Activated CD4-positive, alpha-beta memory T cell treated with anti-CD3 and anti-CD28 coated beads for 36 hours (primary cell): ENCODE data around the gene PGRMC2. TPM values are rescaled to one million over a fixed set of nuclear protein-coding genes. Genes with fewer than 3 reads are reported as not detected.

Experiments
- CTCF ChIA-PET: fragments of 350-600 bp; sonication (Branson Sonifier 250); formaldehyde crosslinking; loops from one replicate; lab custom pipeline; 2021; ENCODE audit warnings: antibody characterized with exemption, inconsistent platforms; lab: Charles Lee
- POLR2A ChIA-PET: fragments of 350-600 bp; sonication (Branson Sonifier 250); formaldehyde crosslinking; loops from one replicate; lab custom pipeline; 2021; ENCODE audit warnings: antibody characterized with exemption; lab: Charles Lee
- DNase-seq: peaks from one replicate; pipeline ENCODE4 v3.0.0-alpha.2; 2020
- H3K27ac Mint-ChIP-seq: one replicate; pipeline ENCODE4 v1.8.0; 2021; ENCODE audit warnings: mixed read lengths
- H3K27me3 Mint-ChIP-seq: one replicate; pipeline ENCODE4 v1.8.0; 2021; ENCODE audit warnings: mixed read lengths
- H3K36me3 Mint-ChIP-seq: one replicate; pipeline ENCODE4 v1.8.0; 2021; ENCODE audit warnings: mixed read lengths
- H3K4me1 Mint-ChIP-seq: one replicate; pipeline ENCODE4 v1.8.0; 2021; ENCODE audit warnings: low read depth, mixed read lengths
- H3K4me3 Mint-ChIP-seq: one replicate; pipeline ENCODE4 v1.8.0; 2021; ENCODE audit warnings: mild to moderate bottlenecking, mixed read lengths
- H3K9me3 Mint-ChIP-seq: one replicate; pipeline ENCODE4 v1.8.0; 2021; ENCODE audit warnings: mixed read lengths
- intact Hi-C: fragments of 100-400 bp; cut with micrococcal nuclease; formaldehyde crosslinking; loops from one replicate; pipeline ENCODE4 v1.15.1; 2023
- total RNA-seq, 2 experiments: library from RNA; stranded (reverse); gene quantifications; one replicate each; pipeline ENCODE4 v1.2.3, GENCODE V29; 2021

Gene PGRMC2
- total RNA-seq, 2 experiments from 2014 or later = 33.7 to 34.2 TPM

DNA sequence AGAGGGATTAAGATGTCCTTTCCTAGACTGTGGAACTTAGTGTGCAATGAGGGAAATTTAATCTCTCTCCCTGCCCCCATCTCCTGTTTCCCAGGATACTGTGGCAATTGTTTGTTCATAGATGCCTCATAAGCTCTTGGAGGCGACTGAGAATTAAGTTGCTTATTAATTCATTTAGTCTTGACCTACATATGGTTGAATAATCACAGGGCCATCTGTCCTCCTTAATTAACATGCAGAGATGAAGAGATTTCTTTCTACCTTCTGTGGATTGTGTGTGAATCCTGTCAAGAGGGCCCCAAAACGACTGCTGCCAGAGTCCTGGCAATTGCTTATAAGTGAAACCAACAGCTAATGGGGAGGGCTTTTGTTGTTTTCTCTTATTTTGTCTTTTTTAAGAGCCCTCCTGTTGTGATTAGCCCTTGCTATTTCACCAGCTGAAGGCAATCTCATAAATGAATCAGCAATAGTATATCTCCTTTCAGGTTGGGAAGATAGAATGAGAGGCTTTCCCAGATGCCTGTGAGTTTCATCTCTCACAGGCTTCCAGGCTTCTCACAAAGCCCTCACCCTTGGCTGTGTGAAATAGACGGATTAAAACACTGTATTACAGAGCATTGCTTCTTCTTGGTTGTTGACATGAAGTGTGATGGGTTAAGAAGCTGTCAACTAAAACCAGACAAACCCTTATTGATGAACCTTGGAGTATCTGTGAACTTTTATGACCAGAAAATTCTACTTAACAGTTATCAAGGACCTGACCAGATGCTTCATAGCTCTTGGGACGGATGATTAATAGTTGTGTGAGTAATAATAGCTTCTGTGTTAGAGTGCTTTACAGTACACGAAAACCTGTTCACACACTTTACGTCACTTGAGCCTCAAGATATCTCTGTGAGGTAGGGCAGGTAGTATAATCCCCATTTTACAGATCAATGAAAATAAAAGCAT is 58.5 kb downstream of the PGRMC2 start:
- Mint-ChIP-seq H3K4me3 (no peak overlapping the region), H3K4me1 (no peaks in the 10 kb centered on the region), H3K9me3 (no peaks in the 10 kb centered on the region), H3K27ac (no peak overlapping the region), H3K27me3 (no peaks in the 10 kb centered on the region), H3K36me3 (no peaks in the 10 kb centered on the region)
- DNase-seq = no peak
- ChIA-PET CTCF (interaction anchor here (1.1 kb wide), 1 partner anchor 346 kb away, joined by 3 read pairs; no protein-coding TSS in a partner anchor), POLR2A (no interaction called here)
- intact Hi-C loops = no loop called here

- Mint-ChIP-seq H3K27ac (no peak overlapping the region), H3K4me1 (no peaks in the 10 kb centered on the region)
- CTCF ChIA-PET = no interaction called here
Measured at GRCh38 chr4:128227991-128228571, 59.5 kb downstream of the PGRMC2 start.

DNA sequence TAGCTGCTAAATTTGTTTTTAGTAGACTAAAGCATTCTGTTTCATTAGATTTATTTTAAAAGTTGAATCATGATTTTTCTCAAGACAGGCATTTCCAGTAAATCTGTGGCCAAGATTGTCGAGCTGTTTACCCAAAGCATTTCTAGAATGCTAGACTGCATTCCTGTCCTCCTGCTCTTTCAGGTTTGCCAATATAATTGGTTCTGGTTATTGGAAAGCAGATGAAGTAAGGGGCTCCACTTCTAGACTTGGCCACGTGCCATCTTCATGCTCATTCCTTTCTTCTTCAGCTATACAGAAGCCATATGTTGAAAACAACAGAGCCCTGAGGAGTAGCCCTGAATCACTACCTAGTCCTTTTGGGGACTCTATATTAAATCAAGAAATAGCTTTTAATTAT is 62.5 kb downstream of the PGRMC2 start:
- Mint-ChIP-seq H3K9me3 (no peaks in the 10 kb centered on the region), H3K4me3 (no peak overlapping the region), H3K36me3 (no peaks in the 10 kb centered on the region), H3K27me3 (no peaks in the 10 kb centered on the region), H3K27ac (no peak overlapping the region), H3K4me1 (no peaks in the 10 kb centered on the region)
- ChIA-PET CTCF (interaction anchor here (0.6 kb wide), 1 partner anchor 34 kb away, joined by 3 read pairs; no protein-coding TSS in a partner anchor), POLR2A (no interaction called here)
- intact Hi-C loops = no loop called here
- no peak for DNase-seq

More at GRCh38 chr4:128227991-128228571, 59.5 kb downstream of the PGRMC2 start:
- DNase-seq = no peak
- Mint-ChIP-seq H3K36me3 (no peaks in the 10 kb centered on the region), H3K9me3 (no peaks in the 10 kb centered on the region), H3K27me3 (no peaks in the 10 kb centered on the region), H3K4me3 (no peak overlapping the region)
- intact Hi-C loops = no loop called here
- POLR2A ChIA-PET = no interaction called here

DNA sequence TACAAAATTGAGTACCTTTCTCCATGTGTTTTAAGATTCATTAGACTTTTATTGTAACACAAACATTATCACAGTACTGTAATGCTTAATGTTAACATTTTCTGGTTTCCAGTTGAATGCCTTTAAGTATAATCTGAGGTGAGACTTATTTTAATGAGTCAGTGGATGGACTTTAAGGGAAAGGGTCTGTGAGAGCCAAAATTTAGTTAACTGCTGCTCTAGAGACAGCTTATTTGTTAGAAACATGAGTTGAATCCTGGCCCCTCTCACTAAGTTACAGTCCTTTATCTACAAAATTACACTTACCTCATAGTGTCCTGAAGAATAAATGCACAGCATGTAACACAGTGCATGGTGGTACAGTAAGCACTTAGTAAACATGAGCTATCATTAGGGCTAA is 66.0 kb downstream of the PGRMC2 start:
- Mint-ChIP-seq H3K4me1 (no peaks in the 10 kb centered on the region), H3K36me3 (no peaks in the 10 kb centered on the region), H3K27ac (no peak overlapping the region), H3K9me3 (no peaks in the 10 kb centered on the region), H3K4me3 (no peak overlapping the region), H3K27me3 (no peaks in the 10 kb centered on the region)
- ChIA-PET CTCF (no interaction called here), POLR2A (no interaction called here)
- DNase-seq = no peak
- intact Hi-C loops = no loop called here

GRCh38 chr4:128220286-128221235 is 67.1 kb downstream of the PGRMC2 start:
- intact Hi-C loops = no loop called here
- Mint-ChIP-seq H3K27me3 (no peaks in the 10 kb centered on the region), H3K36me3 (no peaks in the 10 kb centered on the region), H3K27ac (no peak overlapping the region), H3K9me3 (no peaks in the 10 kb centered on the region), H3K4me3 (no peak overlapping the region), H3K4me1 (no peaks in the 10 kb centered on the region)
- DNase-seq = no peak
- ChIA-PET CTCF (no interaction called here), POLR2A (no interaction called here)

Other genes starting within 250 kb of the PGRMC2 start
- 10 to 100 TPM; 23.5 to 25.5 TPM for gene LARP1B, start 226.5 kb downstream of the PGRMC2 start, total RNA-seq